GM19099 (cell line): ENCODE data around the gene ADM2.

Source experiments
- POLR2A ChIP-seq: IDR thresholded peaks from 3 replicates; pipeline ENCODE4 v1.6.1; 2011; ENCODE audit warnings: low read depth; ENCODE audit not compliant: insufficient read length; ENCODE audit errors: extremely low read depth

ADM2 gene

GRCh38 chr22:50441428-50441993, 39.8 kb upstream of the ADM2 start:
- no peak for TF ChIP-seq POLR2A

GRCh38 chr22:50443197-50443596, 38.1 kb upstream of the ADM2 start:
- no peak for TF ChIP-seq POLR2A

- no peak for TF ChIP-seq POLR2A
Observed at GRCh38 chr22:50443801-50444625, 37.3 kb upstream of the ADM2 start.

GRCh38 chr22:50444663-50445062, 36.7 kb upstream of the ADM2 start:
- no peak for TF ChIP-seq POLR2A

- no peak for TF ChIP-seq POLR2A
Observed at GRCh38 chr22:50445071-50445879, 36.1 kb upstream of the ADM2 start.

- no peak for TF ChIP-seq POLR2A
Observed at GRCh38 chr22:50445880-50446707, 35.2 kb upstream of the ADM2 start.

GRCh38 chr22:50446708-50447575, 34.4 kb upstream of the ADM2 start:
- TF ChIP-seq POLR2A: no peak

- no peak for TF ChIP-seq POLR2A
Observed at GRCh38 chr22:50447576-50448551, 33.5 kb upstream of the ADM2 start.

GRCh38 chr22:50452649-50453048, 28.7 kb upstream of the ADM2 start:
- TF ChIP-seq POLR2A: no peak

GRCh38 chr22:50454556-50455075, 26.7 kb upstream of the ADM2 start:
- TF ChIP-seq POLR2A: no peak

- TF ChIP-seq POLR2A: no peak
Observed at GRCh38 chr22:50455201-50455600, 26.1 kb upstream of the ADM2 start.

GRCh38 chr22:50456026-50456425, 25.3 kb upstream of the ADM2 start:
- TF ChIP-seq POLR2A: no peak
